ENCODE data around the gene HTRA3.
A peak's percentile ranks its signal among the peaks of the same experiment; 100 is the strongest.

The HTRA3 gene

GRCh38 chr4:8268901-8269534 lies 536 bp upstream of the HTRA3 start:
- Histone ChIP-seq H3K4me3 (ENCODE audit: low read depth, low read length) (no peak overlapping the region), H3K36me3 (no peaks in the 10 kb centered on the region), H3K27ac (no peak overlapping the region), H3K9me3 (ENCODE audit: severe bottlenecking) (no peaks in the 10 kb centered on the region), H3K27me3 (ENCODE audit: insufficient read depth, low read depth, severe bottlenecking) (no peaks in the 10 kb centered on the region)
- DNase-seq: no peak
- TF ChIP-seq, protein P1, sequence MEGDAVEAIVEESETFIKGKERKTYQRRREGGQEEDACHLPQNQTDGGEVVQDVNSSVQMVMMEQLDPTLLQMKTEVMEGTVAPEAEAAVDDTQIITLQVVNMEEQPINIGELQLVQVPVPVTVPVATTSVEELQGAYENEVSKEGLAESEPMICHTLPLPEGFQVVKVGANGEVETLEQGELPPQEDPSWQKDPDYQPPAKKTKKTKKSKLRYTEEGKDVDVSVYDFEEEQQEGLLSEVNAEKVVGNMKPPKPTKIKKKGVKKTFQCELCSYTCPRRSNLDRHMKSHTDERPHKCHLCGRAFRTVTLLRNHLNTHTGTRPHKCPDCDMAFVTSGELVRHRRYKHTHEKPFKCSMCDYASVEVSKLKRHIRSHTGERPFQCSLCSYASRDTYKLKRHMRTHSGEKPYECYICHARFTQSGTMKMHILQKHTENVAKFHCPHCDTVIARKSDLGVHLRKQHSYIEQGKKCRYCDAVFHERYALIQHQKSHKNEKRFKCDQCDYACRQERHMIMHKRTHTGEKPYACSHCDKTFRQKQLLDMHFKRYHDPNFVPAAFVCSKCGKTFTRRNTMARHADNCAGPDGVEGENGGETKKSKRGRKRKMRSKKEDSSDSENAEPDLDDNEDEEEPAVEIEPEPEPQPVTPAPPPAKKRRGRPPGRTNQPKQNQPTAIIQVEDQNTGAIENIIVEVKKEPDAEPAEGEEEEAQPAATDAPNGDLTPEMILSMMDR (IDR thresholded peaks at IDR 0.05; ENCODE audit: low read depth, low read length): no peak

DNA sequence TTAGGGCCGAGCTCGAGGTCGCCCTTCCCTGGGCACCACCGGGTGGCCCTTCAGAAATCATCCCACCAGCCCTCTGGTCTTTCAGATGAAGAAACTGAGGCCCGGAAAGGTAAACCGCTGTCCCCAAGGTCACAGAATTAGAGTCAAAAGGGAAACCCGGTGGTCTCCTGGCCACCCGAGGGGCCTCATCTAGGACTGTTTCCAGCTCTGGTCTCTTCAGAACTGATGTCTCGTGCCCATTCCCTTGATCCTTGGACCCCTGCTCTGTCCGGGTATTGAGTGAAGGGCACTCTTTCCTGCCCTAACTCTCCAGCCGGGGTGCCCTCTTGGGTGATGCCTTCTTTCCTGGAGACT lies 841 bp downstream of the HTRA3 start:
- no peak overlapping the region for H3K4me3 ChIP-seq (ENCODE audit: low read depth, low read length)
- TF ChIP-seq, protein P1 (IDR thresholded peaks at IDR 0.05; ENCODE audit: low read depth, low read length): no peak
- H3K36me3 ChIP-seq: no peaks in the 10 kb centered on the region
- no peak for DNase-seq
- no peaks in the 10 kb centered on the region for H3K9me3 ChIP-seq (ENCODE audit: severe bottlenecking)
- H3K27me3 ChIP-seq (ENCODE audit: insufficient read depth, low read depth, severe bottlenecking): no peaks in the 10 kb centered on the region
- H3K27ac ChIP-seq: no peak overlapping the region

- Histone ChIP-seq H3K27ac (no peak overlapping the region), H3K9me3 (ENCODE audit: severe bottlenecking) (no peaks in the 10 kb centered on the region), H3K4me3 (ENCODE audit: low read depth, low read length) (no peak overlapping the region), H3K27me3 (ENCODE audit: insufficient read depth, low read depth, severe bottlenecking) (no peaks in the 10 kb centered on the region), H3K36me3 (no peaks in the 10 kb centered on the region)
- DNase-seq: peak; percentile 45
- TF ChIP-seq, protein P1 (IDR thresholded peaks at IDR 0.05; ENCODE audit: low read depth, low read length): no peak
Measured at GRCh38 chr4:8270912-8271815, 1.6 kb downstream of the HTRA3 start.

DNA sequence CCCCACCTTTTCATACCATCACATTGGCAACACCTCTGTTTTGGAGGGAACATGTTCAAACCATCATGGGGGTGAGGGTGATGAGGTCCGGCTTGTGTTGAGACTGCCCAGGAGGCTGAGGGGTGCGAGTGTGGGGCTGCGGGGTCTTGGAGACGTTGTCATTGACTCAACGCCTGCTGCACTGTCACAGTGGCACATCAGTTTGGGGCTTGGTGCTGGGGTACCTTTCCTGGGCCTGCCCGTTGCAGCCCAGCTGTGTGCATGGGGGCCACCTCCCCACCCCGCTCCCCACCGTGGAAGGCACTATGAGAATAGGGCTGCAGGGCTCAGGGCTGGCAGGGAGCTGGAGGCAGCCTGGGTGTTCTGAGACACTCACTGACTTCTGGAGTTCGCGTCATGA lies 2.3 kb downstream of the HTRA3 start:
- Histone ChIP-seq H3K27ac (no peak overlapping the region), H3K9me3 (ENCODE audit: severe bottlenecking) (no peaks in the 10 kb centered on the region), H3K4me3 (ENCODE audit: low read depth, low read length) (no peak overlapping the region), H3K27me3 (ENCODE audit: insufficient read depth, low read depth, severe bottlenecking) (no peaks in the 10 kb centered on the region), H3K36me3 (no peaks in the 10 kb centered on the region)
- TF ChIP-seq, protein P1 (IDR thresholded peaks at IDR 0.05; ENCODE audit: low read depth, low read length): no peak
- DNase-seq: no peak

DNA sequence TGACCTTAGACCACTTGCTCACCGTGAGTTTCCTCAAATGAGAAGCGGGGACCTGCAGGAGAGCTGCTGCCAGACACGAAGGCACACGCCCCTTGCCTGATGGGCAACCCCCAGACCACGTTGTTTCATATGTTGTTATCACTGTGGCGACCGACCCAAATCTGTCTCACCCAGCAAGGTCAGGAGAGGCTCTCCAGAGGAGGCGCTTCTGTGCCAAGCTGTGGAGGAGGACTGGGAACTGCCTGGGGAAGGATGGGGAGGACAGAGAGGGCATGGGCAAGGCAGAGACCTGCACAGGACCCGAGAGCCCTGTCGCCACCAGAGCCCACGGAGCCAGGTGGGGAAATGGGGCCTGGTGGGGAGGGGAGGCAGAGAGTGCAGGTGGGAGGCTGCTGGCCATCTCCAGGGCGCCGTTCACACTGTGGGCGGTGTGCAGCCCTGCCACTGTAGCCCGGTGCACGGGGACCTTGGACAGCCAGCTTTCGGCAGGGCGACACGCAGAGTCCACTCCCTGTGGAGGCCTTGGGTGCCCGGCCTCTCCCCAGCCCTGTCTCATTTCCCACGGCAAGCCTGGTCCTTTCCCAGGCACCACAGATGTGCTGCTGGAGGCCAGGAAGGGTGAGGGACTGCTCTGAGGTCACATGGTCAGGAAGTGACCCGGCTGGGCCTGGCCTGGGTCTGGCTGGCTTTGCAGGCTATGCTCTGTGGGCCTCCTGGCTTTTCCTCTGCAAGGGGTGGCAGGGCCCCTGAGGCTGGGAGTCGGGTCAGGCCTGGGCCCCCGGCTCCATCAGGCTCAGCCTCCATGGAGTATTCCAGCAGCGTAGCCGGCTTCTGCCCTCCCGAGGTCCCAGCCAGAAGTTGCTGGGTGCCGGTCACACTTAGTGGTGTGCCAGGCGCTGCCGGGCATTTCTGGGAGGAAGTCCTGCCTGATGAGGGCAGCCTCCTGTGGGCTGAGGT lies 3.2 kb downstream of the HTRA3 start:
- Histone ChIP-seq H3K27ac (no peak overlapping the region), H3K27me3 (ENCODE audit: insufficient read depth, low read depth, severe bottlenecking) (no peaks in the 10 kb centered on the region), H3K4me3 (ENCODE audit: low read depth, low read length) (no peak overlapping the region), H3K36me3 (no peaks in the 10 kb centered on the region), H3K9me3 (ENCODE audit: severe bottlenecking) (no peaks in the 10 kb centered on the region)
- no peak for DNase-seq
- TF ChIP-seq, protein P1 (IDR thresholded peaks at IDR 0.05; ENCODE audit: low read depth, low read length): no peak
